Suppressor macrophage treated with lipopolysaccharide for 1 hour (primary cell): Measurements from ENCODE around the gene MDFIC2.

Source experiments
- DNase-seq, 3 donors: peaks; one replicate each; pipeline ENCODE4 v3.0.0-alpha.2; 2020 to 2022

Gene MDFIC2

GRCh38 chr3:70177881-70178645 is 134.4 kb downstream of the MDFIC2 start:
- DNase-seq: no peak

GRCh38 chr3:70176224-70176623 is 136.2 kb downstream of the MDFIC2 start:
- no peak for DNase-seq

GRCh38 chr3:70156808-70157207 is 155.6 kb downstream of the MDFIC2 start:
- no peak for DNase-seq

GRCh38 chr3:70150599-70150998 is 161.8 kb downstream of the MDFIC2 start:
- no peak for DNase-seq

- no peak for DNase-seq
These were observed 162.6 kb downstream of the MDFIC2 start for GRCh38 chr3:70149714-70150400.
